Right lobe of liver (tissue), 4 donors: ENCODE data around the gene CYSLTR2.

Experiments
- CTCF ChIP-seq, 4 donors: fragments of 200-600 bp in 3 of 4; fragments of 450-650 bp in 1 of 4; IDR thresholded peaks; one replicate each; pipeline versions ENCODE4 v1.5.1 to v1.8.0; 2016 to 2022; ENCODE audit warnings: antibody characterized with exemption in 4 of 4, mild to moderate bottlenecking in 2 of 4
- POLR2A ChIP-seq: fragments of 450-650 bp; IDR thresholded peaks from one replicate; pipeline ENCODE4 v1.6.1; 2017; ENCODE audit warnings: antibody characterized with exemption, mild to moderate bottlenecking
- donor health status: DM: no; HTN: no; CAD: no.
- donor health status: DM: no; HTN: no; CAD: no.
- donor health status: DM: no; HTN: yes; CAD: no.

GRCh38 chr13:48626726-48627451, 26.8 kb upstream of the CYSLTR2 start:
- TF ChIP-seq POLR2A (no peak), CTCF (IDR thresholded peaks at IDR 0.05) (no peak)
